GM21529 (cell line): ENCODE data around the gene DTHD1.

Source experiments
- ATAC-seq: cut with Tn5 transposase; IDR thresholded peaks from one replicate; pipeline ENCODE4 v1.9.1; 2021; ENCODE audit not compliant: unreplicated experiment

DTHD1 gene

GRCh38 chr4:36312511-36312910 lies 31.1 kb downstream of the DTHD1 start:
- no peak for ATAC-seq

- ATAC-seq: no peak
Observed at GRCh38 chr4:36313301-36313700, 31.9 kb downstream of the DTHD1 start.

- no peak for ATAC-seq
Observed at GRCh38 chr4:36313703-36314102, 32.3 kb downstream of the DTHD1 start.

GRCh38 chr4:36316607-36317006 lies 35.2 kb downstream of the DTHD1 start:
- ATAC-seq: no peak

DNA sequence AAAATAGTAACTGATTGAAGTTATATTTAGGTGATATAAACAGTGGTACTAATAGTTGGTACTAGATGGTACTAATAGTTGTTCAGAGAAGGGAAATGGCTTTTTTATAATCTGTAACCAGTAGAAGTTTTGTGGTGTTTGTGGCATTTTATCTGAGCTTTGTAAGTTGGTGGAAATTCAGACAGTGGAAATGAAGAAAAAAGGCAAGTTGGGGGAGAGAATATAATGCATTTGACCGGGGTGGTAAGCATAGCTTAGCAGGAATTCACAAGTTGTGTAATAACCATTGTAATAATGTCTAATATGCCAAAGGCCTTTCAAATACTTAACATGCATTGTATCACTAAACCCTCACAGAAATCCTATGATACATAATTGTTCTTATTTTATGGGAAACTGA lies 36.3 kb downstream of the DTHD1 start:
- ATAC-seq: no peak

DNA sequence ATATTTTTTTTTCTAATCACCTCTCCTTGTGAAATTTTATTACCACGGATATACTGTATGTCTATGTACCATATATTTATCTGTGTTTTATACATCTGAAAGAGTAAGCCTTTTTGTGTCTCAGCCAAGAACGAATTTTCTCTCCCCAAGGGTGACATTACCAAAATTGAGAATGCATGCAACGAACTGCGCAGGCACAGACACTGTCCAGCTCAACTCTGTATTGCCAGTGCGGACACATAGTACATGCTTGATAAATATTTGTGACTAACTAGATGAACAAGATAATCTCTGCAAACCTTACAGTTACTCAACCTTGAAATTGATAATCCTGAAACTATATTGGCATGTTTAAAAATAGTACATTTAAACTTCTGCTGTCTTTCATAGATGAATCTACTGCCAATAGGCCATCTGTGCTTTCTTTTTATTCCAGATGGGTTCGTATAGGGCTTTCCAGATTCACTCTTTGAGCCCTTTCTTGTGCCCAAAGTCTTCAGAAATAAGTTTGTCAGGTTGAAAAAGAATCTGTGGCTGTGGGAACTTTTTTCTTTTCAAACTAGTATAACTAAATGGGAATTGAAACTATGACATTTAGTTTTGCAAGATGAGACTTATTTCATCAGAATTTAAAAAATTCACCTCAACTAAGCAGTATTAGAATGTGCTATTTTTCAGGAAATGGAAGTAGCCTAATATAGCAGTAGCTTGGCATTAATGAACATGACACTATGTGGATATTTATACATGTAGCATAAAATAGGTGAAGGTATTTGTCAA lies 38.9 kb downstream of the DTHD1 start:
- peak; percentile 29 for ATAC-seq

DNA sequence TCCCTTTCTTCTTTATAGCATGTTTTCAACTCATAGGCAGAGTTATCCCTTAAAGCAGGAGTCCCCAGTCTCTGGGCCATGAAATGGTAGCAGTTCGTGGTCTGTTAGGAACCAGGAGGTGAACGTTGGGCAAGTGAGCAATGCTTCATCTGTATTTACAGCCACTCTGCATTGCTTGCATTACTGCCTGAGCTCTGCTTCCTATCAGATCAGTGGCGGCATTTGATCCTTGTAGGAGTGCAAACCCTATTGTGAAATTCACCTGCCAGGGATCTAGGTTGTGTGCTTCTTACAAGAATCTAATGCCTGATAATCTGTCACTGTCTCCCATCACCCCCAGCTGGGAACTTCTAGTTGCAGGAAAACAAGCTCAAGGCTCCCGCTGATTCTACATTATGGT lies 39.8 kb downstream of the DTHD1 start:
- no peak for ATAC-seq

GRCh38 chr4:36322921-36323354 lies 41.5 kb downstream of the DTHD1 start:
- ATAC-seq: peak; percentile 37

GRCh38 chr4:36323816-36324419 lies 42.5 kb downstream of the DTHD1 start:
- ATAC-seq: no peak

GRCh38 chr4:36324808-36325207 lies 43.4 kb downstream of the DTHD1 start:
- ATAC-seq: no peak

GRCh38 chr4:36325499-36325898 lies 44.1 kb downstream of the DTHD1 start:
- peak; percentile 65 for ATAC-seq

GRCh38 chr4:36325926-36326325 lies 44.5 kb downstream of the DTHD1 start:
- no peak for ATAC-seq

DNA sequence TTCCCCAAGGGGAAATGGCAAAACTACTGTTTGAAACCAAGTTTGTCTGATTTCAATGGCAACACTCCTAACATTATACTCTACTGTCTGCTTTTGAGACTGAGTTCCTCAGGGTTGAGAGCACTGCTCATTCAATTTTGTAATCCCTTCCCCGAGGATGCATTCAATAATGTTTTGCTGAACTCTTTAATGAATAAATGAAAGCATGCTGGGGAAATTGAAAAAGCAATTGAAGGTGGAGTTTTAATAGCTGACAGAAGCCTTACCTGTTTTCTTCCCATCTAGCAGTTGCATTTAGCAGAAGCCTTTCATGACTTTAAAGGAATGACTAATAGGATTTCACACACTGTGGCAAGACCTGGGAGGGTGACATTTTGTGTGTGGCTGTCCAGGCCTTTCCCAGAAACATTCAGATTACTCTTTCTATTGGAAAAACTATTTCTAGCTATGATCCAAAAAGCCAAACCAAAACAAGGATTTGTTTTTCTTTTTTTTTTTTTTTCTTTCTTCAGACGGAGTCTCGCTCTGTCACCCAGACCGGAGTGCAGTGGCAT lies 45.1 kb downstream of the DTHD1 start:
- no peak for ATAC-seq

DNA sequence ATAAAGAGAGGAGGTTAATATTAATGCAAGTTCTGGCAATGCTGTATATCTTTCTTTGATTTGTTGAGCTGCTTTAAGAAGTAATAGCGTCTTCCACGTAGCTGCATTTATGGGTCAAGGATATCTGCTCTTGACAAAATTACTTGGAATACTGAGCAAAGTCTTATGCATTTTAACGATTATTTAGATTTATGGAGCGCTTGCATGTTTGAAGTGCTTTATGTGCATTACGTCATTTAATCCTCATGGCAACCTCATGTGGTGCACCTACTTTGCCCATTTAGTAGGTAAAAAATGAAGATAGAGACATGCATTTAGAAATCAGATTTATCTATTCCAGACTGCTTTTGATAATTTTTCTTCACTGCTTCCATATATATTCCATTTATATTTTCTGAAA lies 46.0 kb downstream of the DTHD1 start:
- no peak for ATAC-seq

- ATAC-seq: no peak
Observed at GRCh38 chr4:36328130-36328529, 46.7 kb downstream of the DTHD1 start.

DNA sequence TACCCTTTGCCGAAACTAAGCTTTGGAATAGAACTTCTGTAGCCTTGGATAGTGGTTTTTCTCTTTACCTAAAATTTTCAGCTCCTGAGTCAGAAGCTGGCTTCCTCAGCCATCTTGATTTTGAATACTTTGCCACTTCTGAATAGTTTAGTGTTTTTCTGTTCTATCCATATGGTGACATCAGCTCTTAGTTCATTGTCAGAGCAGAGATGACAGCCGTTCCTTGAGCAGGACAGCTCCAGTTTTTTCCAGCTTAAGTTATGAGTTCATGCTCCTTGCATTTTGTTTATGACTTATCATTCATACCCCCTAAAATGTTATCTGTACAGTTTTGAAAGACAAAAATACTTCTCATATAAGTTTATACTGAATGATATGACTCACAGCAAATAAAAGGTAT lies 47.8 kb downstream of the DTHD1 start:
- no peak for ATAC-seq

DNA sequence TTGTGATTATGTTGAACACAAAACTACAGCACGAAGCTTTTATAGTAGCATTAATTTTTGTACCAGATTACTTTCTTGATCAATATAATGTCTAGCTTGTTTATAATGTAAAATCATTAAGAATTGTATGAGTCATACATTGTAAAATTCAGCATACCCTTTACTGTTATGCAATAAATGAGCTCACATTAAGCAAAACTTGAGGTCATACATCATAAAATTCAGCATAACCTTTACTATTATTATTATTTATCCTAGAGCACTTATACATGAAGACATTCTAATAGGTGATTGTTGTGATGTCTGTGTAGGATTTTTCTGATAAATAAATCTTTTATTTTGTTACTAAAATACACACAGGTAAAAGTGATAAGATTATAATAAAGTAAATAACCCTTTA lies 49.4 kb downstream of the DTHD1 start:
- ATAC-seq: no peak

- ATAC-seq: peak; percentile 91
Observed at GRCh38 chr4:36332023-36332781, 50.8 kb downstream of the DTHD1 start.

- ATAC-seq: peak; percentile 98
Observed at GRCh38 chr4:36332782-36333131, 51.3 kb downstream of the DTHD1 start.

- ATAC-seq: no peak
Observed at GRCh38 chr4:36333303-36333877, 52.0 kb downstream of the DTHD1 start.

- no peak for ATAC-seq
Observed at GRCh38 chr4:36337665-36338185, 56.3 kb downstream of the DTHD1 start.
